Mesothelial cell of epicardium (in vitro differentiated cells): ENCODE data around the gene TIAM1. TPM values are rescaled to one million over a fixed set of nuclear protein-coding genes. Genes with fewer than 3 reads are reported as not detected.

Experiments
- DNase-seq, 2 experiments: peaks; one replicate each; pipeline ENCODE4 v3.0.0; 2021; ENCODE audit warnings: low spot score in 2 of 2; ENCODE audit not compliant: unreplicated experiment in 2 of 2
- H3K27ac Mint-ChIP-seq: 2 replicates; pipeline ENCODE4 v1.8.0; 2021; ENCODE audit warnings: mixed read lengths
- H3K27me3 Mint-ChIP-seq: 2 replicates; pipeline ENCODE4 v1.8.0; 2021; ENCODE audit warnings: low read depth, mixed read lengths
- H3K36me3 Mint-ChIP-seq: 2 replicates; pipeline ENCODE4 v1.8.0; 2021; ENCODE audit warnings: mixed read lengths
- H3K4me1 Mint-ChIP-seq: 2 replicates; pipeline ENCODE4 v1.8.0; 2021; ENCODE audit warnings: mixed read lengths
- H3K4me3 Mint-ChIP-seq: 2 replicates; pipeline ENCODE4 v1.8.0; 2021; ENCODE audit warnings: mild to moderate bottlenecking, moderate library complexity, mixed read lengths
- H3K9me3 Mint-ChIP-seq: 2 replicates; pipeline ENCODE4 v1.8.0; 2021; ENCODE audit warnings: mixed read lengths
- CTCF ChIP-seq: fragments of 200-600 bp; sonication (generic); IDR thresholded peaks from one replicate; pipeline ENCODE4 v1.5.0; 2021; ENCODE audit warnings: antibody characterized with exemption; ENCODE audit not compliant: unreplicated experiment
- total RNA-seq: library from RNA; stranded (reverse); gene quantifications from 3 replicates; pipeline ENCODE4 v1.2.1, GENCODE V29; 2021

Gene TIAM1
- total RNA-seq, 1 donor from 2014 or later, result 53.4 TPM

GRCh38 chr21:31141389-31142000 lies 202.6 kb downstream of the TIAM1 start:
- Mint-ChIP-seq H3K9me3 (no peaks in the 10 kb centered on the region), H3K27me3 (no peaks in the 10 kb centered on the region), H3K4me3 (no peak overlapping the region), H3K4me1 (peaks cover 3% of the 10 kb centered on the region), H3K27ac (peak overlapping the region; percentile 53), H3K36me3 (no peaks in the 10 kb centered on the region)
- TF ChIP-seq CTCF, result no peak
- no peak for DNase-seq

GRCh38 chr21:31140676-31141075 lies 203.4 kb downstream of the TIAM1 start:
- no peaks in the 10 kb centered on the region for H3K9me3 Mint-ChIP-seq
- no peaks in the 10 kb centered on the region for H3K27me3 Mint-ChIP-seq
- H3K4me3 Mint-ChIP-seq, result no peak overlapping the region
- H3K36me3 Mint-ChIP-seq, result peaks cover 2% of the 10 kb centered on the region
- no peak for DNase-seq
- no peak for TF ChIP-seq CTCF
- no peak overlapping the region for H3K27ac Mint-ChIP-seq
- peaks cover 3% of the 10 kb centered on the region for H3K4me1 Mint-ChIP-seq

- Mint-ChIP-seq H3K4me1 (peaks cover 3% of the 10 kb centered on the region), H3K27ac (peak overlapping the region; percentile 26), H3K27me3 (no peaks in the 10 kb centered on the region)
Observed at GRCh38 chr21:31140025-31140424, 204.0 kb downstream of the TIAM1 start.

GRCh38 chr21:31137960-31138359 lies 206.1 kb downstream of the TIAM1 start:
- Mint-ChIP-seq H3K4me1 (peaks cover 3% of the 10 kb centered on the region), H3K9me3 (no peaks in the 10 kb centered on the region), H3K27me3 (no peaks in the 10 kb centered on the region), H3K4me3 (no peak overlapping the region), H3K27ac (no peak overlapping the region), H3K36me3 (peaks cover 21% of the 10 kb centered on the region)
- no peak for TF ChIP-seq CTCF
- no peak for DNase-seq

More at GRCh38 chr21:31140025-31140424, 204.0 kb downstream of the TIAM1 start:
- no peaks in the 10 kb centered on the region for H3K9me3 Mint-ChIP-seq
- H3K36me3 Mint-ChIP-seq, result peaks cover 4% of the 10 kb centered on the region
- TF ChIP-seq CTCF, result no peak
- H3K4me3 Mint-ChIP-seq, result no peak overlapping the region
- no peak for DNase-seq

- H3K9me3 Mint-ChIP-seq, result no peaks in the 10 kb centered on the region
- H3K27ac Mint-ChIP-seq, result no peak overlapping the region
- TF ChIP-seq CTCF, result no peak
- H3K4me1 Mint-ChIP-seq, result peaks cover under 1% of the 10 kb centered on the region
- H3K36me3 Mint-ChIP-seq, result peaks cover 25% of the 10 kb centered on the region
- H3K4me3 Mint-ChIP-seq, result no peak overlapping the region
- no peaks in the 10 kb centered on the region for H3K27me3 Mint-ChIP-seq
- no peak for DNase-seq
Observed at GRCh38 chr21:31136891-31137290, 207.2 kb downstream of the TIAM1 start.
